Cardiac septum (tissue), 1 donor: Measurements from ENCODE around the gene ERP44. TPM values are rescaled to one million over a fixed set of nuclear protein-coding genes. Genes with fewer than 3 reads are reported as not detected.

Source experiments
- DNase-seq: peaks from one replicate; pipeline ENCODE4 v3.0.0-alpha.2; 2020; ENCODE audit warnings: low spot score
- intact Hi-C: fragments of 100-400 bp; cut with DNase I; formaldehyde crosslinking; loops from one replicate; pipeline ENCODE4 v1.14.0; 2022
- total RNA-seq: library from RNA; stranded (reverse); fragmentation: NEBNext Ultra II Directional; extraction: Animal tissue kit (Norgen Biotek cat#: 25700); gene quantifications from one replicate; pipeline ENCODE4 v1.2.1, GENCODE V29; 2021
- donor health status: DM: no; HTN: no; CAD: no.

Gene ERP44
- total RNA-seq, 1 donor from 2014 or later: 14.8 TPM

DNA sequence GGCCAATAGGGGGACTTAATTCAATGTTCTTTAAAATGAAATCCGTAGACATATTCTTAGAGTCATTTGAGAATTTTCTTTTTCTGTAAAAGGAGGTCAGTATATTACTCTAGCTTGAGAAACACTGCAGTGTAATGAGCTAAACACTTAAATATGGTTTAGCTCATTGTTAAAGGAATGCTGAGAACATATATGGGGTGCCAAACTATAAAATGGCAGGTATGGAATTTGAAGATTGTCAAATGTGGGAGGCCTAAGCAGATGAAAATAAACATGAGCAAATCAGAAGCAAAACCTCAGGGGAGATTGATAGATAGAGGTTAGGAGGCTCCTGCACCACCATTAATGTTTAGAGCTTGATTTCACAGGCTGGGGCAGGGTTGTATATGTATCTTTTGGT, 134.5 kb downstream of the ERP44 start:
- DNase-seq: no peak
- intact Hi-C loops: no loop called here

DNA sequence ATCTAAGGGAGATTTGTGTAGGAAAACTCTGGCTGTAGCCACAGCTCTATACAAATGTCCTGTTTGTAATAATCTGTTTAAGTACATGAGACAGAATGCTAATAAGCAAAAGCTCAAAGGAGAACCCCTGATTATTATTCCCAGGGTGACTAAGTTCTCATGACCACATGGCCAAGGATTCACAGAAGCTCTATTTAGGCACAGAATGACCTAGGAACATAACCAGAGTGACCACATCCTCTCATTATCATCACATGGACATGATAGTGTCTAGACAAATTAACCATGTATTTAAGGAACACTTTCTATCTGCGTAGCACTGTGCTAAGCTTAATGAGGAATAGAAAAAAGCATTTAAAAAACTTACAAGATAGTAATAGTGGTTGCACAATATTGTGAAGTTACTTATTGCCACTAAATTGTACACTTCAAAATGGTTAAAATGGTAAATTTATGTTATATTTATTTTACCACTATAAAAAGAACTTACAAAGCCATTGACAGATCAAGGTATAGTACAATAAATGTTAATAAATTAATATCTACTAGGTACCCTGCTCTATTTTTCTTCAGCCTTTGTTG, 136.0 kb downstream of the ERP44 start:
- no peak for DNase-seq
- intact Hi-C loops: no loop called here

DNA sequence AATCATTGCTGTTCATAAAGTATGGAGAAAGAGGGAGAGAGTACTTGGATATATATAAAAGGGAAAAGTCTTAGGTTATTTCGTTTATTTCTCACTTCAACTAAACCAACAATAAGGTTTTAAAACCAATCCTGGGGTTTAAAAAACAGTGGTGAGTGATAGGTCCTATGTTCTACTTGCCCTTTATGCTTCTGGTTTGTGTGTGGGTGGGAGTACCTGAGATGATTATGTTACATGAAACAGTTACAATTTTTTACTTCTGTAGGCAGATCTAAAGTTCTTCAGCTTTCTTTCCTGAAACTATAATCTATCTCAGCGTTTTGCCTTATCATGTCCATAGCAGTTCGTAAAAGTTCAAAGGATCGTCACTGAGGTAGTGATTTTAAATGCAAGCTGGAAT, 143.2 kb downstream of the ERP44 start:
- intact Hi-C loops: no loop called here
- no peak for DNase-seq

DNA sequence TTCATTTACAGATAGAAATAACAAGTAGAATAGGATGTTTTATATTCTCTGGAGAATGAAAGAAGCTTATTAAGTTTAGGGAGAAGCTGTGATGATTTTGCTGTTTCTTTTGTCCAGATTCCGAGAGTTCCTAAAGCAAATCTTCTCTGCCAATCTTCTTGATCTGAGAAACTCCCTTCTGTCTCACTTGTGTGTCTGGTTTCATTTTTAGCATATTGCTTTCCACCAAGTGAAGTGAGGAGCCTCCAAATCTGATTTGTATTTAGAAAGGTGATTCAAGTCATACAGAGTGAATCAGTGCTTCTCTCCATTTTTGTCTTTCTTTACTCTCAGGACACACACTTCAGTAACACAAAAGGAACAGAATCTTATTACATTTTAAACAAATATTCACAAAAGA, 144.0 kb downstream of the ERP44 start:
- intact Hi-C loops: no loop called here
- no peak for DNase-seq

DNA sequence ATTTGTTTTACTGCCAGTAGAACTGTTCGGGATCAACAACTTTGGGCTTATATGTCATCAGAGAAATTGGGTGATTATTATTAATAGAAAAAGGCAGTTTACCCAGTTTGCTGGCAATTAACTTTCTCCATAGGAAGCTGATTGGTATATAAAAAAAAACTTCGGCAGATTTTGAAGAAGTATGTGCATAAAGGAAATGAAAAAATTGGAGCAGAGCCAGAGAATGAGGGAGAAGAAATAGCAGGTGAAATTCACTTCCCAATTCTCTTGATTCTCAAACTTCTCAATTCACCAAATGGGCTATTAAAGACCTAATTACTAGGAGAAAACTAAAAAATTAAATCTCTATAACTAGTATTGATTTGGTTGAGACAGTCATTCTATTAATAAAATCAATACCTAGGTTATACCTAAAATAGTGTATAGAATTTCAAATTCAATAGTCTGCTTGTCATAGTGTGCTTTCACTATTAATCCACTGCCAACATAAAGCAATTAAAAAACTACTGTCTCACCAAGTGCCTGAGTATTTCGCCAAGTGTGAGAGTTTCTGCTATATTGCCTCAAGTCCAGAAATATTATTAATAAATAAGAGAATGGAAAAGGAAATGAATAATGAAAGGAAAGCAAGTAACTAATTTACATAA, 144.8 kb downstream of the ERP44 start:
- no peak for DNase-seq
- intact Hi-C loops: no loop called here

DNA sequence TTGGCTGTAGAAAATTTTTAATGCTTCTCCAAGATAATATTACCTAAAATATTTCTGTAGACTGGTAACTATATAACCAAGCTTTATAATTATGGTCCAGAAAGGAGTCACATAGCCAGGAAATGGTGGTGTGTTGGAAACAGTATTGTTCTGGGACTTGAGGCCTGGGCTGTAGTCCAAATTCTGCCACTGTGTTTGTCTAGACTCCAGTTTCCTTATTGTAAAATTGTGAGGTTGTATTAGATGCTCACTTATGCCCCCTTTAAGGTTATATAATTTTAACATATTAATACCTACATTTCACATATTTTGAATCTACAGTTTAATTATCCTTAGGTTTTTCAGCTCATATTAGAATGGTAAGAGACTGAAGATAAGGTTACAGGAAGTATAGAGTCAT, 149.9 kb downstream of the ERP44 start:
- no peak for DNase-seq
- intact Hi-C loops: no loop called here

DNA sequence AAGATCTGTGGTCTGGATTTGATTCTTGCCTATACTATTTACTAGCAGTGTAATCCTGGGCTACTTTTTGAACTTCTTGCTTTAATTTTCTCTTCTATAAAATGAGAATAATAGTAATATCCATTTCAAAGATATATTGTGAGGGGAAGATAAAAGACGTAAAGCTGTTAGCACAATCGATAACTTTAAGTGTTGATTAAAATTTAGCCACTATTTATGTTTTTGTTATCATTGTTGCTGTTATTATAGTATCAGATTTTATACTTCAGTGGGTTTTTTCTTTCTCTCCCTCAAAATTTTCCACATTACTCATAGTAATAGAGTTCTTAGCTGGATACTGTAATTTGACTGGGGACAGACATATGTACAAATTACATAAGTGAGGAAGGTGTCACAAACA, 150.3 kb downstream of the ERP44 start:
- intact Hi-C loops: no loop called here
- DNase-seq: no peak

DNA sequence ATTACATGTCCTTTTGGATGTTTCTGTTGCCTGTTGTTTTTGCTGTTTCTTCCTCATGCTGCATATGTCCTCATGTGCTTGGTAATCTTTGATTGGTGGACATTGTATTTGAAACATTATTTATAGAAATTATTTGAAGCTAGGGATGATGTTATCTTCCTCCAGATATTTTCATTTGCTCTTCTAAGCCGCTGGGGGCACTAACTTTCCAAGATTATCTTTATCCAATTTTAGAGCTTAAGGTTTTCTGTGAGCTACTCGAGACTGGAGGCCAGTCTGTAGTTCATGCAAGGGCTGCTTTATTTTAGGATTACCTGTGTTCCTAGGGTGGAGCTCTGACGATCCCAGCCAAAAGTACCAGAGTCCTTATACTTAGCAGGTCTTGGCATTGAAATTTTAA, 151.4 kb downstream of the ERP44 start:
- DNase-seq: no peak
- intact Hi-C loops: no loop called here

DNA sequence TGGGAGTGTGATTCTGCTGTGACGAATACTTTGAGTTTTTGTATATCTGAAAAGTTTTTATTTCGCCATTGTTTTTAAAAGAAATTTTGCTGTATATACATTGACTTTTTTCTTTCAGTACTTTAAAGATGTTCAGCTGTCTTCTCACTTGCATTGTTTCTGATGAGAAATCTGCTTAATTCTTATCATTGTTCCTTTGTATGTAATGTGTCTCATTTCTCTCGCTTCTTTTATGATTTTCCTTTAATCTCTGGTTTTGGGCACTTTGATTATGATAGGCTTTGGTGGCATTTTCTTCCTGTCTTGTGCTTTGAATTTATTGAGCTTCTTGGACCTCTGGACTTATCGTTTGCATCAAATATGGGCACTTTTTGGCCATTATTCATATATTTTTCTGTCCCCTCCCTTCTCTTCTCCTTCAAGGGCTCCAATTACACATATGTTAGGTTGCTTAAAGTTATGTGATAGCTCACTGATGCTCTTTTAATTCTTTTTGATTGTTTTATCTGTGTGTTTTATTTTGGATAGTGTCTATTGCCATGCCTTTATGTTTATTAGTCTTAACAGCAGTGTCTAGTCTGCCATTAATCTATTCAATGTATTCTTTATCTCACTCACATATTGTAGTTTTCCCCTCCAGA, 161.7 kb downstream of the ERP44 start:
- intact Hi-C loops: no loop called here

DNA sequence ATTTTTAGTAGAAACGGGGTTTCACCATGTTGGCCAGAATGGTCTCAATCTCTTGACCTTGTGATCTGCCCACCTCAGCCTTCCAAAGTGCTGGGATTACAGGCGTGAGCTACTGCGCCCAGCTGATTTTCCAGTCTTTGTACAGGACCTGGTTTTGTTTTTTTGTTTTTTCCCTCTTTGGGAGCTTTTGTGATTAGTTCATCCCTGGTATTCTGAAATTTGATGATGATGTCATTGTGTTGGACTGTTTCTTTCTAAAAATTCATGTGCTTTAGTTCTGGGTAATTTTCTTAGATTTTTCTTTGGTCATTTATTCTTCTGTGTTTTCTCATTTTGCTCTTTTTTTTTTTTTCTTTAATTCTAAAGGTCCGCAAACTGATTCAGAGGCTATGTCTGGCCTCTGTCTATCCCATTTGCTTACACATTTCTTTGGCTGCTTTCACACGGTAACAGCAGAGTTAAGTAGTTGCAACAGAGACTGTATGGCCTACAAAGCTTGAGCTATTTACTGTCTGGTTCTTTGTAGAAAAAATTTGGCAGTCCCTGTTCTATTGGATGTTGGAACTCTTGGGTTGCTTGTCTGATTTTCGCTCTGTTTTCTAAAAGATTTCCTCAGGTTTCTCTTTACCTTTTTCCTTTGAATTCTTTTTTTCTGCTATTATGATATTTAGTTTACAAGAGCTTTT, 167.5 kb downstream of the ERP44 start:
- no peak for DNase-seq
- intact Hi-C loops: no loop called here

More for the DNA sequence above, 161.7 kb downstream of the ERP44 start:
- no peak for DNase-seq

DNA sequence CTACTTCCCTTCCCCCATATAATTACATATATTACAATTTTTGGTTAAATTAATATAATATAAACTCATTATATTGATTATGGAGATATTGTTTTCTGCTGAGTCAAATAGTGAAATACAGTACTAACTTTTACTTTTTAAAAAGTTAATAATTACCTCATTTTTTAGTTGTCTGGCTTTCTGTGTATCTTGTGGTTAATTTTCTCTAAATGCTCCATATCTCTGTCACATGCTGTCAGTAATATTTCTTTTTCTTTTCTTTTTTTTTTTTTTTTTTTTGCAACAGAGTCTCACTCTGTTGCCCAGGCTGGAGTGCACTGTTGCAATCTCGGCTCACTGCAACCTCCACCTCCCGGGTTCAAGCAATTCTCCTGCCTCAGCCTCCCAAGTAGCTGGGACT, 169.1 kb downstream of the ERP44 start:
- intact Hi-C loops: no loop called here
- no peak for DNase-seq

Other genes starting within 250 kb of the ERP44 start
- 27.1 TPM for gene STX17, start 192.3 kb downstream of the ERP44 start, total RNA-seq
- gene INVS, start 243 bp upstream of the ERP44 start, total RNA-seq: 10.6 TPM